Muscle layer of duodenum (tissue), 2 donors: Measurements from ENCODE around the gene IMMP1L.

Source experiments
- H3K27ac ChIP-seq: one replicate; pipeline ENCODE4 v1.7.0; 2013; ENCODE audit warnings: mild to moderate bottlenecking, low read length
- H3K27me3 ChIP-seq: one replicate; pipeline ENCODE4 v1.7.0; 2013; ENCODE audit warnings: low read depth, mild to moderate bottlenecking, control low read depth, low read length
- H3K36me3 ChIP-seq, 2 donors: one replicate each; pipeline ENCODE4 v1.7.0; 2013; ENCODE audit warnings: low read length in 2 of 2, control low read depth in 1 of 2, mild to moderate bottlenecking in 1 of 2; ENCODE audit not compliant: insufficient read depth in 2 of 2, control insufficient read depth in 1 of 2
- H3K4me1 ChIP-seq, 2 donors: one replicate each; pipeline ENCODE4 v1.7.0; 2013; ENCODE audit warnings: low read length in 2 of 2, mild to moderate bottlenecking in 2 of 2, control low read depth in 1 of 2, moderate library complexity in 1 of 2; ENCODE audit not compliant: insufficient read depth in 2 of 2, control insufficient read depth in 1 of 2
- H3K4me3 ChIP-seq, 2 donors: one replicate each; pipeline ENCODE4 v1.7.0; 2013; ENCODE audit warnings: low read length in 2 of 2, low read depth in 1 of 2, mild to moderate bottlenecking in 1 of 2
- H3K9me3 ChIP-seq, 2 donors: one replicate each; pipeline ENCODE4 v1.7.0; 2013; ENCODE audit warnings: low read length in 2 of 2, control low read depth in 1 of 2, mild to moderate bottlenecking in 1 of 2; ENCODE audit not compliant: control insufficient read depth in 1 of 2
- donor health status: healthy.

Gene IMMP1L

GRCh38 chr11:31474083-31474482 is 35.3 kb downstream of the IMMP1L start:
- H3K27me3 ChIP-seq = no peaks in the 10 kb centered on the region
- H3K27ac ChIP-seq = no peak overlapping the region
- no peaks in the 10 kb centered on the region for H3K9me3 ChIP-seq
- no peaks in the 10 kb centered on the region for H3K36me3 ChIP-seq
- no peak overlapping the region for H3K4me3 ChIP-seq
- no peaks in the 10 kb centered on the region for H3K4me1 ChIP-seq

DNA sequence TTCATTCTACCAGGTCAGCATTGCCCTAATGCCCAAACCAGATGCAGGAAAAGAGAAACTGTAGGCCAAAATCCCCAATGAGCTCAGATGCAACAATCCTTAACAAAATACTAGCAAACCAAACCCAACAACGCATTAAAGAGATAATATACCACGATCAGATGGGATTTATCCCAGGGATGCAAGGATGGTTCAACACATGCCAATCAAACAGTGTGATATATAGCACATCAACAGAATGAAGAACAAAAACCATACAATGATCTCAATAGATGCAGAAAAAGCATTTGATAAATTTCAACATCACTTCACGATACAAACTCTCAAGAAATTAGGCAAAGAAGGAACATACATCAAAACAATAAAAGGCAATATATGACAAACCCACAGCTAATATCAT is 45.0 kb downstream of the IMMP1L start:
- Histone ChIP-seq H3K4me1 (no peaks in the 10 kb centered on the region), H3K27me3 (no peaks in the 10 kb centered on the region), H3K4me3 (no peak overlapping the region), H3K9me3 (peaks cover 0 to 12% of the 10 kb centered on the region in 2 donors), H3K27ac (no peak overlapping the region), H3K36me3 (peaks cover 0 to 3% of the 10 kb centered on the region in 2 donors)

DNA sequence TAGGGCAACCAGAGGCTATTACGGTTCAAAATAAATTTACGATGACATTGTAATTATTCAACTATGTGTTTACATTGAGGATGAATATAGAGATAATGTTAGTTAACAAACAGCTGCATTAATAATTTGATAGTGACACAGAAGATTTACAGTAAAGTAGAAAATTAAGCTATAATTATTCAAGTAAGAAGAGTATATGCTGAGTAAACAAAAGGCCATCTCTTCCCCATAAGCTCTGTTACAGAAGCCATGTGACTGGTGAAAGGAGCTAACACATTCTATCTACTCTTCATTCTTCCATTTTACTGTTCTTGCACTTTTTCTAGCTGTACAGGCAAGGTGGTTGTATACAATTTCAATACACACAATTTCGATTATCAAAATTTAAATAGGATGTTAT is 54.2 kb downstream of the IMMP1L start:
- H3K36me3 ChIP-seq = peaks cover 0 to 11% of the 10 kb centered on the region in 2 donors
- no peaks in the 10 kb centered on the region for H3K4me1 ChIP-seq
- no peaks in the 10 kb centered on the region for H3K9me3 ChIP-seq
- H3K27me3 ChIP-seq = no peaks in the 10 kb centered on the region
- no peak overlapping the region for H3K27ac ChIP-seq
- no peak overlapping the region for H3K4me3 ChIP-seq

- Histone ChIP-seq H3K9me3 (no peaks in the 10 kb centered on the region), H3K4me3 (no peak overlapping the region), H3K27ac (no peak overlapping the region), H3K4me1 (no peaks in the 10 kb centered on the region), H3K27me3 (no peaks in the 10 kb centered on the region), H3K36me3 (peaks cover 0 to 14% of the 10 kb centered on the region in 2 donors)
Measured at GRCh38 chr11:31450841-31451240, 58.6 kb downstream of the IMMP1L start.

DNA sequence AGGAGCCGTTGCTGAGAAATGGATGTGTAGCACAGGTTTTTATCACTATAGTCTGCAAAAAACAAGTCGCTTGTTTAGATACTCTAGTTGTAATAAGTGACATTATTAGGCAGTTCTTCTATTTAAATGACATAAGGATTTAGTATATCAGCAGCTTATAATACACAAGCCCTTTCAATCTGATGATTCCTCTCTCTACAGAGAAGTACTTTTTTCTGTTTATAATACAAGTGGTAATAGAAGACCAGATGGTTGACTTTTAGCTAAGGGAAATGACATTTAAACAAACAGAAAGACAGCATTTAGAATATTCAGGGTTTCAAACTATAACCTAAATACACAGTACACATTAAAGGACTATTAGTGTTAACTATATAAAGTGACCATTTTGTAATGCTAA is 60.4 kb downstream of the IMMP1L start:
- peaks cover 0 to 14% of the 10 kb centered on the region in 2 donors for H3K36me3 ChIP-seq
- H3K9me3 ChIP-seq = no peaks in the 10 kb centered on the region
- H3K4me3 ChIP-seq = no peak overlapping the region
- H3K4me1 ChIP-seq = no peaks in the 10 kb centered on the region
- H3K27ac ChIP-seq = no peak overlapping the region
- H3K27me3 ChIP-seq = no peaks in the 10 kb centered on the region

DNA sequence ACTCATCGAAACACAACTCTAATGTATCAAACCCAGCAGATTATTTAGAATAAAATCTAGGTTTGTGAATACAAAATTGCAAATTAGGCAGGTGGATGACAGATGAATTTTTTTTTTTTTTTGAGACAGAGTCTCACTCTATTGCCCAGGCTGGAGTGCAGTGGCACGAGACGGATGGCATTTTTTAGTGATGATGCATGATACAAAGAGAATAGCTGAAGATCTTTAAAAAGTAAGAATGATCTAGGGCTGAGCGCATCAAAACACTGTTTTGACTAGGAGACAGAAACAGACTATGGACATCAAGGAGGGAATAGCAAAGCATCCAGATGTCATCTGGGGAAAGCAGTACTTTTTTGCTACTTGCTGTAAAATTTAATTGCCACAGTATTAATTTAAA is 63.8 kb downstream of the IMMP1L start:
- no peak overlapping the region for H3K4me3 ChIP-seq
- H3K4me1 ChIP-seq = no peaks in the 10 kb centered on the region
- H3K36me3 ChIP-seq = peaks cover 0 to 7% of the 10 kb centered on the region in 2 donors
- H3K9me3 ChIP-seq = no peaks in the 10 kb centered on the region
- no peak overlapping the region for H3K27ac ChIP-seq
- H3K27me3 ChIP-seq = no peaks in the 10 kb centered on the region

GRCh38 chr11:31443802-31444201 is 65.6 kb downstream of the IMMP1L start:
- Histone ChIP-seq H3K27me3 (no peaks in the 10 kb centered on the region), H3K27ac (no peak overlapping the region), H3K4me1 (no peaks in the 10 kb centered on the region), H3K9me3 (no peaks in the 10 kb centered on the region), H3K36me3 (no peaks in the 10 kb centered on the region), H3K4me3 (no peak overlapping the region)

DNA sequence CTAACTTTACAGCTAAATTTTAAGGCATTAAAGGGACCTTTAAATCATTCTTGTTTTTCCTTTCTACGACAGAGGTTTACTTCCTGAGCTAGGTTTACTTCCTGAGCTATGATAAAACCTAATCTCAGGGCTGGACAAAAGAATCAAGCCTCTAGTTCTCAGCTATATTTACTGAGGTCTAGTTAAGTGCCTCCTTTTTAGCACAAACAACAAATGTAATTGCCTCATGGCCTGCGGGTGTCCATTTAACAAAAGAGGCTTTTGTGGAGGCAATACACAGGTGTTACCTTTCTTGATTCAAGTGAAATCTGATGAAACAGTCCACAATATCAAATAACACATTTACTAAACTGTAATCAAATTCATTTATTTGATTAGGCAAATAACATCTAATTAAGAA is 67.3 kb downstream of the IMMP1L start:
- Histone ChIP-seq H3K27me3 (no peaks in the 10 kb centered on the region), H3K36me3 (no peaks in the 10 kb centered on the region), H3K4me3 (no peak overlapping the region), H3K9me3 (no peaks in the 10 kb centered on the region), H3K27ac (no peak overlapping the region), H3K4me1 (no peaks in the 10 kb centered on the region)

- no peaks in the 10 kb centered on the region for H3K4me1 ChIP-seq
- no peaks in the 10 kb centered on the region for H3K36me3 ChIP-seq
- no peaks in the 10 kb centered on the region for H3K9me3 ChIP-seq
- H3K27ac ChIP-seq = no peak overlapping the region
- H3K4me3 ChIP-seq = no peak overlapping the region
- no peaks in the 10 kb centered on the region for H3K27me3 ChIP-seq
Measured at GRCh38 chr11:31441296-31441695, 68.1 kb downstream of the IMMP1L start.

DNA sequence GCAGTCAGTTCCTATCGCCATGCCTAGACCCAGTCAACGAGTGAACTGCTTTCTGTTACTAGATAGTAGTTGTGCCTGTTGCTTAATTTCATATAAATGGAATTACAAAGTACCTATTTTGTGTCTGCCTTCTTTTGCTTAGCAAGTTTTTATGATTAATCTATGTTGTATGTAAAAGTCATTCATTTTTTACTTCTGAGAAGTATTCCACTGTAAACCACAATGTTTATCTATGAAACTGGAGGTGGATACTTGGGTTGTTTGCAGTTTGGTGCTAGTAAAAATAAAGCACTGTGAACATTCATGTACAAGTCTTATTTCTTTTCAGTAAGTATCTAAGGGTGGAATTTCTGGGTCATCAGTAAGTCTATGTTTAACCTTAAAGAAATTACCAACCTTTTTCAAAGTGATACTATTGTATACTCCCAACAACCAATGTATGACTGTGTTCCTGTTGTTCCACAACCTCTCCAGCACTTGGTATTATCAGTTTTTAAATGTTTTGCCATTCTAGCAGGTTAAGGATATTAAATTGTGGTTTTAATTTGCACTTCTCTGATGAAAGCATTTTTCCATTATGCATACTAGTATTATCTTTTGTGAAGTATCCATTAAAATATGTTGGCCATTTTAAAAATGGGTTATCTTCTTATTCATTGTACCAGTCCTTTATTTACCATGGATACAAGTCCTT is 71.5 kb downstream of the IMMP1L start:
- Histone ChIP-seq H3K9me3 (no peaks in the 10 kb centered on the region), H3K4me1 (no peaks in the 10 kb centered on the region), H3K4me3 (no peak overlapping the region), H3K27ac (no peak overlapping the region), H3K27me3 (no peaks in the 10 kb centered on the region), H3K36me3 (no peaks in the 10 kb centered on the region)

GRCh38 chr11:31433851-31434250 is 75.6 kb downstream of the IMMP1L start:
- Histone ChIP-seq H3K27me3 (no peaks in the 10 kb centered on the region), H3K36me3 (peaks cover 0 to 5% of the 10 kb centered on the region in 2 donors), H3K4me1 (no peaks in the 10 kb centered on the region), H3K4me3 (no peak overlapping the region), H3K27ac (no peak overlapping the region), H3K9me3 (no peaks in the 10 kb centered on the region)

- H3K36me3 ChIP-seq = no peaks in the 10 kb centered on the region
- H3K27ac ChIP-seq = no peak overlapping the region
- H3K9me3 ChIP-seq = no peaks in the 10 kb centered on the region
- no peaks in the 10 kb centered on the region for H3K4me1 ChIP-seq
- H3K4me3 ChIP-seq = no peak overlapping the region
- no peaks in the 10 kb centered on the region for H3K27me3 ChIP-seq
Measured at GRCh38 chr11:31424652-31425051, 84.8 kb downstream of the IMMP1L start.
